Breast epithelium (tissue), 3 donors: ENCODE data around the gene PRSS33.

Experiments used
- POLR2A ChIP-seq: fragments of 450-650 bp; IDR thresholded peaks from one replicate; pipeline ENCODE4 v1.6.1; 2016; ENCODE audit warnings: antibody characterized with exemption, mild to moderate bottlenecking, moderate library complexity
- TF ChIP-seq, protein P1 (sequence below), 3 donors: fragments of 450-650 bp; IDR thresholded peaks; one replicate each; pipeline ENCODE4 v1.5.1; 2016 to 2017; ENCODE audit warnings: antibody characterized with exemption in 3 of 3, mild to moderate bottlenecking in 3 of 3, moderate library complexity in 3 of 3

- TF ChIP-seq, protein P1, sequence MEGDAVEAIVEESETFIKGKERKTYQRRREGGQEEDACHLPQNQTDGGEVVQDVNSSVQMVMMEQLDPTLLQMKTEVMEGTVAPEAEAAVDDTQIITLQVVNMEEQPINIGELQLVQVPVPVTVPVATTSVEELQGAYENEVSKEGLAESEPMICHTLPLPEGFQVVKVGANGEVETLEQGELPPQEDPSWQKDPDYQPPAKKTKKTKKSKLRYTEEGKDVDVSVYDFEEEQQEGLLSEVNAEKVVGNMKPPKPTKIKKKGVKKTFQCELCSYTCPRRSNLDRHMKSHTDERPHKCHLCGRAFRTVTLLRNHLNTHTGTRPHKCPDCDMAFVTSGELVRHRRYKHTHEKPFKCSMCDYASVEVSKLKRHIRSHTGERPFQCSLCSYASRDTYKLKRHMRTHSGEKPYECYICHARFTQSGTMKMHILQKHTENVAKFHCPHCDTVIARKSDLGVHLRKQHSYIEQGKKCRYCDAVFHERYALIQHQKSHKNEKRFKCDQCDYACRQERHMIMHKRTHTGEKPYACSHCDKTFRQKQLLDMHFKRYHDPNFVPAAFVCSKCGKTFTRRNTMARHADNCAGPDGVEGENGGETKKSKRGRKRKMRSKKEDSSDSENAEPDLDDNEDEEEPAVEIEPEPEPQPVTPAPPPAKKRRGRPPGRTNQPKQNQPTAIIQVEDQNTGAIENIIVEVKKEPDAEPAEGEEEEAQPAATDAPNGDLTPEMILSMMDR (IDR thresholded peaks at IDR 0.05): no peak
- TF ChIP-seq POLR2A: no peak
These were observed 37.4 kb downstream of the PRSS33 start for GRCh38 chr16:2749936-2750335.
